Measurements from ENCODE around the gene WAPL. TPM values are rescaled to one million over a fixed set of nuclear protein-coding genes. Genes with fewer than 3 reads are reported as not detected.

Gene WAPL
- total RNA-seq, 2 donors from 2014 or later, result 24.1 to 38.9 TPM

DNA sequence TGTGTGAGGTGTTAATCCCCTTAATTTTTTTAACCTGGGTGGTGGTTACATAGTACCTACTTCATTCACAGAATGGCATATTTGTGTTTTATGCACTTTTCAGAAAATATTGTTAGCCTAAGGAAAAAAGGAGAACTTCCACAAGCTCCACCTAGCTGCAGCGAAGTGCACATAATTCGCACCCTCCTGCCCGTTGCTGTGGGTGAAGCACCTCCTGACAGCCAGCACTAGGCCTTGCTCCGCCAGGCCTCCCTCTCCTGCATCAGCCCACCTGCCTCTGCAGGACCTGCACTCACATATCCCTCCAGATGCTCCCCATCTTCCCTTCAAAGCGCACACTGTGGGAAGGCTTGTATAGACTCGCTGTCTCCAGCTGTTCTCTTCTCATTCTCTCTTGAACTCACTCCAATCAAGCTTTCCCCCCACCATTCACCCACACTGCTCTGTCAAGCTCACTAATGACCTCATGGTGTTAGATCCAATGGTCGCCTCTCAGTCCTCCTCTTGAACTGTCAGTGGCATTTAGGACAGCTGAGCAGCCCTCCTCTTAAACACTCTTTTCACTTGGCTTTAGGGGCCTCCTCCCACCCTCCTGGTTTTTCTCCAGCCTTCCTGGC, 134.3 kb downstream of the WAPL start:
- Histone ChIP-seq H3K27me3 (no peaks in the 10 kb centered on the region), H3K27ac (no peak overlapping the region), H3K36me3 (replicated peaks in 1 of 2; ENCODE audit: insufficient read depth in 1 of 2, low read depth in 2 of 2) (no peaks in the 10 kb centered on the region), H3K4me3 (no peak overlapping the region), H3K4me1 (peaks cover 11% of the 10 kb centered on the region), H3K9me3 (no peaks in the 10 kb centered on the region)
- no peak for DNase-seq
- 86 to 88% methylated on average over 7 of the region's 7 CpGs for WGBS, 2 donors
- no peak for ATAC-seq
- intact Hi-C loops (cut with DNase I), result no loop called here
- TF ChIP-seq, protein P1, sequence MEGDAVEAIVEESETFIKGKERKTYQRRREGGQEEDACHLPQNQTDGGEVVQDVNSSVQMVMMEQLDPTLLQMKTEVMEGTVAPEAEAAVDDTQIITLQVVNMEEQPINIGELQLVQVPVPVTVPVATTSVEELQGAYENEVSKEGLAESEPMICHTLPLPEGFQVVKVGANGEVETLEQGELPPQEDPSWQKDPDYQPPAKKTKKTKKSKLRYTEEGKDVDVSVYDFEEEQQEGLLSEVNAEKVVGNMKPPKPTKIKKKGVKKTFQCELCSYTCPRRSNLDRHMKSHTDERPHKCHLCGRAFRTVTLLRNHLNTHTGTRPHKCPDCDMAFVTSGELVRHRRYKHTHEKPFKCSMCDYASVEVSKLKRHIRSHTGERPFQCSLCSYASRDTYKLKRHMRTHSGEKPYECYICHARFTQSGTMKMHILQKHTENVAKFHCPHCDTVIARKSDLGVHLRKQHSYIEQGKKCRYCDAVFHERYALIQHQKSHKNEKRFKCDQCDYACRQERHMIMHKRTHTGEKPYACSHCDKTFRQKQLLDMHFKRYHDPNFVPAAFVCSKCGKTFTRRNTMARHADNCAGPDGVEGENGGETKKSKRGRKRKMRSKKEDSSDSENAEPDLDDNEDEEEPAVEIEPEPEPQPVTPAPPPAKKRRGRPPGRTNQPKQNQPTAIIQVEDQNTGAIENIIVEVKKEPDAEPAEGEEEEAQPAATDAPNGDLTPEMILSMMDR (IDR thresholded peaks at IDR 0.05), result no peak
- no peak for TF ChIP-seq POLR2A (IDR thresholded peaks at IDR 0.05)

DNA sequence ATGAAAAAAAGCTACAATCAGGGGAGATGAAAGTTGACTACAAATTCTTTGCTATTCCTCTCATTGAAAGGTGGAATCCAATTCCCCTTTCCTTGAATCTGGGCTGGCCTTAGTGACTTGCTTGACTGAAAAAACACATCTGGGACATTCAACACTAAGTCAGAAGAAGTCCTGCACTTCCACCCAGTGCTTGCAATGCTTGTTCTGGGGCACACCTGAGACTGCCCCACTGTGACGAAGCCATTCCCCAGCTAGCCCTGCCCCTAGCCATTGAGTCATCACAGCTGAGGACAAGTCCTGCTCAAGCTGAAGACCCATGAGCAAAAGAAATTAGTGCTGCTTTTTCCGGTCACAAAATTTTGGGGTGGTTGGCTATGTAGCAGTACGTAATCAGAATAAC, 135.8 kb downstream of the WAPL start:
- Histone ChIP-seq H3K27me3 (no peaks in the 10 kb centered on the region), H3K4me3 (no peak overlapping the region), H3K36me3 (replicated peaks in 1 of 2; ENCODE audit: insufficient read depth in 1 of 2, low read depth in 2 of 2) (no peaks in the 10 kb centered on the region), H3K9me3 (no peaks in the 10 kb centered on the region), H3K4me1 (peaks cover 11% of the 10 kb centered on the region), H3K27ac (no peak overlapping the region)
- intact Hi-C loops (cut with DNase I), result no loop called here
- no peak for ATAC-seq
- no peak for DNase-seq
- TF ChIP-seq, protein P1 (IDR thresholded peaks at IDR 0.05), result no peak
- TF ChIP-seq POLR2A (IDR thresholded peaks at IDR 0.05), result no peak
- 95 to 97% methylated on average over 3 of the region's 3 CpGs for WGBS, 2 donors

Small RNA genes within 50 kb of the gene (small RNA-seq; reads per million reads assigned to genes)
- gene RNU6-780P, result not detected

Other genes with a start within 250 kb of the WAPL start
- 1 to 10 TPM; 1.0 to 1.6 TPM for gene GRID1, start 155.0 kb downstream of the WAPL start, total RNA-seq
- gene OPN4, start 132.8 kb upstream of the WAPL start, total RNA-seq, result not detected
- under 1 TPM; 0.66 to 0.78 TPM for gene LDB3, start 146.7 kb upstream of the WAPL start, total RNA-seq
- gene BMPR1A, start 234.8 kb upstream of the WAPL start, total RNA-seq, result 10 to 100 TPM in 1 of 2 donors, 1 to 10 TPM in 1; 9.9 to 12.2 TPM